ENCODE measurements around the gene GRHPR. TPM values are rescaled to one million over a fixed set of nuclear protein-coding genes. Genes with fewer than 3 reads are reported as not detected.

Gene GRHPR
- total and polyA plus RNA-seq, 2 of the 8 experiments (the other 6 are each of a cell fraction or from before 2014, with no cell fraction given) = 97.0 to 201 TPM

- TF ChIP-seq, protein P1, sequence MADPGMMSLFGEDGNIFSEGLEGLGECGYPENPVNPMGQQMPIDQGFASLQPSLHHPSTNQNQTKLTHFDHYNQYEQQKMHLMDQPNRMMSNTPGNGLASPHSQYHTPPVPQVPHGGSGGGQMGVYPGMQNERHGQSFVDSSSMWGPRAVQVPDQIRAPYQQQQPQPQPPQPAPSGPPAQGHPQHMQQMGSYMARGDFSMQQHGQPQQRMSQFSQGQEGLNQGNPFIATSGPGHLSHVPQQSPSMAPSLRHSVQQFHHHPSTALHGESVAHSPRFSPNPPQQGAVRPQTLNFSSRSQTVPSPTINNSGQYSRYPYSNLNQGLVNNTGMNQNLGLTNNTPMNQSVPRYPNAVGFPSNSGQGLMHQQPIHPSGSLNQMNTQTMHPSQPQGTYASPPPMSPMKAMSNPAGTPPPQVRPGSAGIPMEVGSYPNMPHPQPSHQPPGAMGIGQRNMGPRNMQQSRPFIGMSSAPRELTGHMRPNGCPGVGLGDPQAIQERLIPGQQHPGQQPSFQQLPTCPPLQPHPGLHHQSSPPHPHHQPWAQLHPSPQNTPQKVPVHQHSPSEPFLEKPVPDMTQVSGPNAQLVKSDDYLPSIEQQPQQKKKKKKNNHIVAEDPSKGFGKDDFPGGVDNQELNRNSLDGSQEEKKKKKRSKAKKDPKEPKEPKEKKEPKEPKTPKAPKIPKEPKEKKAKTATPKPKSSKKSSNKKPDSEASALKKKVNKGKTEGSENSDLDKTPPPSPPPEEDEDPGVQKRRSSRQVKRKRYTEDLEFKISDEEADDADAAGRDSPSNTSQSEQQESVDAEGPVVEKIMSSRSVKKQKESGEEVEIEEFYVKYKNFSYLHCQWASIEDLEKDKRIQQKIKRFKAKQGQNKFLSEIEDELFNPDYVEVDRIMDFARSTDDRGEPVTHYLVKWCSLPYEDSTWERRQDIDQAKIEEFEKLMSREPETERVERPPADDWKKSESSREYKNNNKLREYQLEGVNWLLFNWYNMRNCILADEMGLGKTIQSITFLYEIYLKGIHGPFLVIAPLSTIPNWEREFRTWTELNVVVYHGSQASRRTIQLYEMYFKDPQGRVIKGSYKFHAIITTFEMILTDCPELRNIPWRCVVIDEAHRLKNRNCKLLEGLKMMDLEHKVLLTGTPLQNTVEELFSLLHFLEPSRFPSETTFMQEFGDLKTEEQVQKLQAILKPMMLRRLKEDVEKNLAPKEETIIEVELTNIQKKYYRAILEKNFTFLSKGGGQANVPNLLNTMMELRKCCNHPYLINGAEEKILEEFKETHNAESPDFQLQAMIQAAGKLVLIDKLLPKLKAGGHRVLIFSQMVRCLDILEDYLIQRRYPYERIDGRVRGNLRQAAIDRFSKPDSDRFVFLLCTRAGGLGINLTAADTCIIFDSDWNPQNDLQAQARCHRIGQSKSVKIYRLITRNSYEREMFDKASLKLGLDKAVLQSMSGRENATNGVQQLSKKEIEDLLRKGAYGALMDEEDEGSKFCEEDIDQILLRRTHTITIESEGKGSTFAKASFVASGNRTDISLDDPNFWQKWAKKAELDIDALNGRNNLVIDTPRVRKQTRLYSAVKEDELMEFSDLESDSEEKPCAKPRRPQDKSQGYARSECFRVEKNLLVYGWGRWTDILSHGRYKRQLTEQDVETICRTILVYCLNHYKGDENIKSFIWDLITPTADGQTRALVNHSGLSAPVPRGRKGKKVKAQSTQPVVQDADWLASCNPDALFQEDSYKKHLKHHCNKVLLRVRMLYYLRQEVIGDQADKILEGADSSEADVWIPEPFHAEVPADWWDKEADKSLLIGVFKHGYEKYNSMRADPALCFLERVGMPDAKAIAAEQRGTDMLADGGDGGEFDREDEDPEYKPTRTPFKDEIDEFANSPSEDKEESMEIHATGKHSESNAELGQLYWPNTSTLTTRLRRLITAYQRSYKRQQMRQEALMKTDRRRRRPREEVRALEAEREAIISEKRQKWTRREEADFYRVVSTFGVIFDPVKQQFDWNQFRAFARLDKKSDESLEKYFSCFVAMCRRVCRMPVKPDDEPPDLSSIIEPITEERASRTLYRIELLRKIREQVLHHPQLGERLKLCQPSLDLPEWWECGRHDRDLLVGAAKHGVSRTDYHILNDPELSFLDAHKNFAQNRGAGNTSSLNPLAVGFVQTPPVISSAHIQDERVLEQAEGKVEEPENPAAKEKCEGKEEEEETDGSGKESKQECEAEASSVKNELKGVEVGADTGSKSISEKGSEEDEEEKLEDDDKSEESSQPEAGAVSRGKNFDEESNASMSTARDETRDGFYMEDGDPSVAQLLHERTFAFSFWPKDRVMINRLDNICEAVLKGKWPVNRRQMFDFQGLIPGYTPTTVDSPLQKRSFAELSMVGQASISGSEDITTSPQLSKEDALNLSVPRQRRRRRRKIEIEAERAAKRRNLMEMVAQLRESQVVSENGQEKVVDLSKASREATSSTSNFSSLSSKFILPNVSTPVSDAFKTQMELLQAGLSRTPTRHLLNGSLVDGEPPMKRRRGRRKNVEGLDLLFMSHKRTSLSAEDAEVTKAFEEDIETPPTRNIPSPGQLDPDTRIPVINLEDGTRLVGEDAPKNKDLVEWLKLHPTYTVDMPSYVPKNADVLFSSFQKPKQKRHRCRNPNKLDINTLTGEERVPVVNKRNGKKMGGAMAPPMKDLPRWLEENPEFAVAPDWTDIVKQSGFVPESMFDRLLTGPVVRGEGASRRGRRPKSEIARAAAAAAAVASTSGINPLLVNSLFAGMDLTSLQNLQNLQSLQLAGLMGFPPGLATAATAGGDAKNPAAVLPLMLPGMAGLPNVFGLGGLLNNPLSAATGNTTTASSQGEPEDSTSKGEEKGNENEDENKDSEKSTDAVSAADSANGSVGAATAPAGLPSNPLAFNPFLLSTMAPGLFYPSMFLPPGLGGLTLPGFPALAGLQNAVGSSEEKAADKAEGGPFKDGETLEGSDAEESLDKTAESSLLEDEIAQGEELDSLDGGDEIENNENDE (IDR thresholded peaks at IDR 0.05; ENCODE audit: insufficient replicate concordance, low read length) = peak; percentile 56
- TF ChIP-seq SIX5 (IDR thresholded peaks at IDR 0.05; ENCODE audit: low read depth, low read length) = no peak
- TF ChIP-seq JUND (IDR thresholded peaks at IDR 0.05; ENCODE audit: low read length) = peak; percentile 100
- TF ChIP-seq CHD1 (IDR thresholded peaks at IDR 0.05; ENCODE audit: low read depth, low read length) = no peak
- TF ChIP-seq CHD2 (IDR thresholded peaks at IDR 0.05; ENCODE audit: low read length) = no peak
- TF ChIP-seq BACH1 (IDR thresholded peaks at IDR 0.05; ENCODE audit: low read length) = peak; percentile 93
- TF ChIP-seq KDM1A (IDR thresholded peaks at IDR 0.05; ENCODE audit: borderline replicate concordance, low read length) = no peak
- peak; percentile 93 for TF ChIP-seq TEAD4 (IDR thresholded peaks at IDR 0.05; ENCODE audit: low read depth, low read length)
- peak in 1 of 2 experiments; percentile 56 for TF ChIP-seq BCL11A (IDR thresholded peaks at IDR 0.05; ENCODE audit: low read depth in 2 of 2, low read length in 2 of 2)
- TF ChIP-seq KDM4A (IDR thresholded peaks at IDR 0.05; ENCODE audit: low read depth, low read length, severe bottlenecking) = no peak
- TF ChIP-seq JUN (IDR thresholded peaks at IDR 0.05; ENCODE audit: low read depth, low read length) = peak; percentile 96
- TF ChIP-seq SP2 (IDR thresholded peaks at IDR 0.05; ENCODE audit: low read length) = no peak
These were observed 49.6 kb downstream of the GRHPR start (continued) for GRCh38 chr9:37471942-37472684.

All from H1 (cell line).